Head of caudate nucleus (tissue), 42 donors: ENCODE results near the gene ZNF354C.
"Not testable (repeated sequence)": the region's sequence is repeated elsewhere in the genome, so short reads cannot be mapped to it uniquely, and the experiment has no call there.

Experiments
- DNase-seq, 42 donors: peaks; one replicate each; pipeline versions ENCODE4 v3.0.0 to v3.0.0-alpha.2; 2020 to 2021; ENCODE audit warnings: mixed read lengths in 7 of 42
- intact Hi-C: fragments of 100-400 bp; cut with DNase I; formaldehyde crosslinking; loops from one replicate; pipeline ENCODE4 v1.15.0; 2022

The ZNF354C gene

GRCh38 chr5:179060116-179061008 is at the start of gene ZNF354C:
TSS of gene ZNF354C (plus strand) at chr5:179060373. CDS start at chr5:179062069, 1,696 bp downstream.
- peak; percentile 80 to 96 (median 92) for DNase-seq
- intact Hi-C loops = loop anchor here (5.0 to 10.0 kb wide), 3 partner anchors 33 to 203 kb away; partner anchors contain the start of genes ZNF354B and ZNF454

- intact Hi-C loops = loop anchor here (2.0 to 10.0 kb wide), 2 partner anchors 83 to 289 kb away; partner anchors contain the start of genes ZNF354A and ZNF454
- peak; percentile 88 to 99 (median 96) for DNase-seq
Observed at GRCh38 chr5:179023528-179024189, 36.5 kb upstream of the ZNF354C start, which contains the start of gene ZNF879. TSS of gene ZNF879 (plus strand) at chr5:179023804. CDS start at chr5:179025005, 1,201 bp downstream.

GRCh38 chr5:179033004-179033580 is 27.1 kb upstream of the ZNF354C start:
- DNase-seq = no peak
- intact Hi-C loops = no loop called here

GRCh38 chr5:179044765-179045164 is 15.4 kb upstream of the ZNF354C start:
- no peak for DNase-seq
- intact Hi-C loops = no loop called here

GRCh38 chr5:179051784-179052183 is 8.4 kb upstream of the ZNF354C start:
- no peak for DNase-seq

GRCh38 chr5:179054036-179054785 is 6.0 kb upstream of the ZNF354C start:
- intact Hi-C loops = no loop called here
- no peak for DNase-seq

More at GRCh38 chr5:179051784-179052183, 8.4 kb upstream of the ZNF354C start:
- intact Hi-C loops = no loop called here

GRCh38 chr5:179054876-179055275 is 5.3 kb upstream of the ZNF354C start:
- DNase-seq = no peak
- intact Hi-C loops = no loop called here

GRCh38 chr5:179055436-179055835 is 4.7 kb upstream of the ZNF354C start:
- intact Hi-C loops = no loop called here
- no peak for DNase-seq

- DNase-seq = no peak
- intact Hi-C loops = no loop called here
Observed at GRCh38 chr5:179055841-179056240, 4.3 kb upstream of the ZNF354C start.

GRCh38 chr5:179061025-179061424 is 852 bp downstream of the ZNF354C start:
- DNase-seq = peak in 5 of 42 donors; percentile 4 to 18 (median 11)
- intact Hi-C loops = loop anchor here (5.0 to 10.0 kb wide), 3 partner anchors 34 to 204 kb away; partner anchors contain the start of genes ZNF354B and ZNF454

- intact Hi-C loops = loop anchor here (10.0 kb wide), 1 partner anchor 121 kb away; the partner anchor contains the start of gene ZNF454
- DNase-seq = no peak
Observed at GRCh38 chr5:179065703-179066102, 5.5 kb downstream of the ZNF354C start.

GRCh38 chr5:179079165-179079987 is 19.2 kb downstream of the ZNF354C start:
- intact Hi-C loops = no loop called here
- no peak for DNase-seq

- no peak for DNase-seq
- intact Hi-C loops = no loop called here
Observed at GRCh38 chr5:179080724-179081123, 20.6 kb downstream of the ZNF354C start.

GRCh38 chr5:179089502-179089901 is 29.3 kb downstream of the ZNF354C start:
- DNase-seq = no peak
- intact Hi-C loops = no loop called here

GRCh38 chr5:179101282-179101681 is 41.1 kb downstream of the ZNF354C start:
- DNase-seq, intact Hi-C loops: not testable (repeated sequence)

- intact Hi-C loops = no loop called here
- DNase-seq = no peak
Observed at GRCh38 chr5:179110528-179110927, 50.4 kb downstream of the ZNF354C start.

GRCh38 chr5:179111267-179112207 is 51.4 kb downstream of the ZNF354C start:
- intact Hi-C loops = no loop called here
- DNase-seq = peak in 2 of 42 donors; percentile 8 to 12
